H7 (cell line): Measurements from ENCODE around the gene PHACTR1. TPM values are rescaled to one million over a fixed set of nuclear protein-coding genes. Genes with fewer than 3 reads are reported as not detected.

Source experiments
- DNase-seq: peaks from one replicate; pipeline ENCODE4 v3.0.0; 2012
- H3K27me3 ChIP-seq: 2 replicates; pipeline ENCODE4 v1.6.0; 2011; ENCODE audit warnings: mild to moderate bottlenecking, low read length; ENCODE audit not compliant: control insufficient read depth, insufficient read depth
- H3K36me3 ChIP-seq: replicated peaks from 2 replicates; pipeline ENCODE4 v1.5.1; 2011; ENCODE audit warnings: low read length; ENCODE audit not compliant: control insufficient read depth, insufficient read depth
- H3K4me3 ChIP-seq: 2 replicates; pipeline ENCODE4 v1.5.1; 2011; ENCODE audit warnings: low read depth, mild to moderate bottlenecking, control low read depth, low read length, moderate library complexity; ENCODE audit not compliant: insufficient read depth
- total RNA-seq: library from RNA; depleted of rRNA; stranded (reverse); fragments of >200 nt; shearing (Covaris generic); gene quantifications from 2 replicates; pipeline ENCODE4 v1.2.3, GENCODE V29; 2014

PHACTR1 gene
- total RNA-seq, 1 experiment from 2014 or later = 3.3 TPM

GRCh38 chr6:12962529-12962928 lies 246.0 kb downstream of the PHACTR1 start:
- no peak overlapping the region for H3K4me3 ChIP-seq
- no peaks in the 10 kb centered on the region for H3K36me3 ChIP-seq
- H3K27me3 ChIP-seq = peaks cover 20% of the 10 kb centered on the region
- DNase-seq = no peak

GRCh38 chr6:12962987-12963386 lies 246.4 kb downstream of the PHACTR1 start:
- H3K4me3 ChIP-seq = no peak overlapping the region
- H3K36me3 ChIP-seq = no peaks in the 10 kb centered on the region
- DNase-seq = no peak
- H3K27me3 ChIP-seq = peaks cover 15% of the 10 kb centered on the region

GRCh38 chr6:12963567-12963966 lies 247.0 kb downstream of the PHACTR1 start:
- H3K36me3 ChIP-seq = no peaks in the 10 kb centered on the region
- no peak for DNase-seq
- no peak overlapping the region for H3K4me3 ChIP-seq
- peaks cover 11% of the 10 kb centered on the region for H3K27me3 ChIP-seq

GRCh38 chr6:12967686-12968085 lies 251.1 kb downstream of the PHACTR1 start:
- Histone ChIP-seq H3K36me3 (no peaks in the 10 kb centered on the region), H3K27me3 (no peaks in the 10 kb centered on the region), H3K4me3 (no peak overlapping the region)
- DNase-seq = no peak

GRCh38 chr6:12968290-12968689 lies 251.7 kb downstream of the PHACTR1 start:
- no peak for DNase-seq
- no peaks in the 10 kb centered on the region for H3K36me3 ChIP-seq
- H3K27me3 ChIP-seq = no peaks in the 10 kb centered on the region
- no peak overlapping the region for H3K4me3 ChIP-seq

- no peak for DNase-seq
- Histone ChIP-seq H3K27me3 (no peaks in the 10 kb centered on the region), H3K36me3 (no peaks in the 10 kb centered on the region), H3K4me3 (no peak overlapping the region)
Observed at GRCh38 chr6:12968839-12969558, 252.4 kb downstream of the PHACTR1 start.

- no peak for DNase-seq
- H3K36me3 ChIP-seq = no peaks in the 10 kb centered on the region
Observed at GRCh38 chr6:12969966-12970365, 253.4 kb downstream of the PHACTR1 start.

GRCh38 chr6:12973386-12973785 lies 256.8 kb downstream of the PHACTR1 start:
- no peak for DNase-seq
- H3K27me3 ChIP-seq = no peaks in the 10 kb centered on the region
- H3K36me3 ChIP-seq = no peaks in the 10 kb centered on the region
- no peak overlapping the region for H3K4me3 ChIP-seq

More at GRCh38 chr6:12969966-12970365, 253.4 kb downstream of the PHACTR1 start:
- H3K27me3 ChIP-seq = no peaks in the 10 kb centered on the region
- H3K4me3 ChIP-seq = no peak overlapping the region

GRCh38 chr6:12974551-12974950 lies 258.0 kb downstream of the PHACTR1 start:
- Histone ChIP-seq H3K4me3 (no peak overlapping the region), H3K36me3 (no peaks in the 10 kb centered on the region), H3K27me3 (no peaks in the 10 kb centered on the region)
- no peak for DNase-seq

- H3K4me3 ChIP-seq = no peak overlapping the region
- DNase-seq = no peak
- H3K27me3 ChIP-seq = no peaks in the 10 kb centered on the region
- no peaks in the 10 kb centered on the region for H3K36me3 ChIP-seq
Observed at GRCh38 chr6:12976366-12976765, 259.8 kb downstream of the PHACTR1 start.

GRCh38 chr6:12977206-12977605 lies 260.6 kb downstream of the PHACTR1 start:
- DNase-seq = no peak
- Histone ChIP-seq H3K36me3 (no peaks in the 10 kb centered on the region), H3K4me3 (no peak overlapping the region)

GRCh38 chr6:12977806-12978205 lies 261.2 kb downstream of the PHACTR1 start:
- H3K36me3 ChIP-seq = no peaks in the 10 kb centered on the region
- DNase-seq = no peak
- H3K4me3 ChIP-seq = no peak overlapping the region
- no peaks in the 10 kb centered on the region for H3K27me3 ChIP-seq

More at GRCh38 chr6:12977206-12977605, 260.6 kb downstream of the PHACTR1 start:
- H3K27me3 ChIP-seq = no peaks in the 10 kb centered on the region

- Histone ChIP-seq H3K36me3 (no peaks in the 10 kb centered on the region), H3K27me3 (no peaks in the 10 kb centered on the region), H3K4me3 (no peak overlapping the region)
- no peak for DNase-seq
Observed at GRCh38 chr6:12980741-12981140, 264.2 kb downstream of the PHACTR1 start.

- no peak for DNase-seq
- Histone ChIP-seq H3K4me3 (no peak overlapping the region), H3K27me3 (no peaks in the 10 kb centered on the region), H3K36me3 (no peaks in the 10 kb centered on the region)
Observed at GRCh38 chr6:12984776-12985175, 268.2 kb downstream of the PHACTR1 start.

- Histone ChIP-seq H3K36me3 (no peaks in the 10 kb centered on the region), H3K4me3 (no peak overlapping the region), H3K27me3 (no peaks in the 10 kb centered on the region)
- DNase-seq = no peak
Observed at GRCh38 chr6:12987783-12988182, 271.2 kb downstream of the PHACTR1 start.

- Histone ChIP-seq H3K4me3 (no peak overlapping the region), H3K36me3 (no peaks in the 10 kb centered on the region)
- DNase-seq = no peak
Observed at GRCh38 chr6:12990162-12990561, 273.6 kb downstream of the PHACTR1 start.

More at GRCh38 chr6:12990162-12990561, 273.6 kb downstream of the PHACTR1 start:
- H3K27me3 ChIP-seq = no peaks in the 10 kb centered on the region
